ENCODE data around the gene DBNDD2. TPM values are rescaled to one million over a fixed set of nuclear protein-coding genes. Genes with fewer than 3 reads are reported as not detected.

Gene DBNDD2
- total RNA-seq, 1 donor from 2014 or later, result 37.7 TPM

DNA sequence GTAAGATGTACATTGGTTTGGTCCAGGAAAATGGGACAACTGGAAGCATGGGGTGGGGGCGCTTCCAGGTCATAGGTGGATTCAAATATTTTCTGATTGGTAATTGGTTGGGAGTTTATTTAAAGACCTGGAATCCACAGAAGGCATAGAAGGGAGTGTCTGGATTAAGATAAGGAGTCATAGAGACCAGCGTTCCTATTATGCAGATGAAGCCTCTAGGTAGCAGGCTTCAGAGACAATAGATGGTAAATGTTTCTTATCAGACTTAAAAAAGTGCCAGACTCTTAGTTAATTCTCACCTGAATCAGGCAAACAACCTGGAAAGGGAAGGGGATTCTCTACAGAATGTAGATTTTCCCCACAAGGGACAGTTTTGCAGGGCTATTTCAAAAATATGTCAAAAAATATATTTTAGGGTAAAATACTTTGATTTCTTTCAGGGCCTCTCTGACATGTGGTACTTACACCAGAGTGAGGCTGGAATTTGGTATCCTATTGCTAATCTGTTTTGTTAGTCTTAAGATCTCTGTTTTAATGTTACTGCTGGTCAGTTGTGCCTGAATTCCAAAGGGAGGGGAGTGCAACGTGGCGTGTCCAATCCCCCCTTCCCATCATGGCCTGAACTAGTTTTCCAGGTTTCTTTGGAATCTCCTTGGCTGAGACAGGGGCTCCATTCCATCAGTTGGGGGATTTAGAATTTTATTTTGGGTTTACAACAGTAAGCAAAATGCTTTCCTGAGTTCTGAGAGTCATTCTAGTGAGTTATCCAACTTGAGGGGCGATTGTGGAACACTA, 33.0 kb downstream of the DBNDD2 start:
- H3K27ac Mint-ChIP-seq (ENCODE audit: unreplicated experiment), result no peak overlapping the region
- no peak overlapping the region for H3K4me3 Mint-ChIP-seq (ENCODE audit: unreplicated experiment)
- H3K4me1 Mint-ChIP-seq (ENCODE audit: unreplicated experiment), result peaks cover 1% of the 10 kb centered on the region
- H3K9me3 Mint-ChIP-seq (ENCODE audit: unreplicated experiment), result no peaks in the 10 kb centered on the region
- no peaks in the 10 kb centered on the region for H3K36me3 Mint-ChIP-seq (ENCODE audit: unreplicated experiment)
- peaks cover 37% of the 10 kb centered on the region for H3K27me3 Mint-ChIP-seq (ENCODE audit: unreplicated experiment)
- TF ChIP-seq, protein P1, sequence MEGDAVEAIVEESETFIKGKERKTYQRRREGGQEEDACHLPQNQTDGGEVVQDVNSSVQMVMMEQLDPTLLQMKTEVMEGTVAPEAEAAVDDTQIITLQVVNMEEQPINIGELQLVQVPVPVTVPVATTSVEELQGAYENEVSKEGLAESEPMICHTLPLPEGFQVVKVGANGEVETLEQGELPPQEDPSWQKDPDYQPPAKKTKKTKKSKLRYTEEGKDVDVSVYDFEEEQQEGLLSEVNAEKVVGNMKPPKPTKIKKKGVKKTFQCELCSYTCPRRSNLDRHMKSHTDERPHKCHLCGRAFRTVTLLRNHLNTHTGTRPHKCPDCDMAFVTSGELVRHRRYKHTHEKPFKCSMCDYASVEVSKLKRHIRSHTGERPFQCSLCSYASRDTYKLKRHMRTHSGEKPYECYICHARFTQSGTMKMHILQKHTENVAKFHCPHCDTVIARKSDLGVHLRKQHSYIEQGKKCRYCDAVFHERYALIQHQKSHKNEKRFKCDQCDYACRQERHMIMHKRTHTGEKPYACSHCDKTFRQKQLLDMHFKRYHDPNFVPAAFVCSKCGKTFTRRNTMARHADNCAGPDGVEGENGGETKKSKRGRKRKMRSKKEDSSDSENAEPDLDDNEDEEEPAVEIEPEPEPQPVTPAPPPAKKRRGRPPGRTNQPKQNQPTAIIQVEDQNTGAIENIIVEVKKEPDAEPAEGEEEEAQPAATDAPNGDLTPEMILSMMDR (IDR thresholded peaks at IDR 0.05), result no peak
- DNase-seq (ENCODE audit: extremely low spot score, unreplicated experiment), result no peak

DNA sequence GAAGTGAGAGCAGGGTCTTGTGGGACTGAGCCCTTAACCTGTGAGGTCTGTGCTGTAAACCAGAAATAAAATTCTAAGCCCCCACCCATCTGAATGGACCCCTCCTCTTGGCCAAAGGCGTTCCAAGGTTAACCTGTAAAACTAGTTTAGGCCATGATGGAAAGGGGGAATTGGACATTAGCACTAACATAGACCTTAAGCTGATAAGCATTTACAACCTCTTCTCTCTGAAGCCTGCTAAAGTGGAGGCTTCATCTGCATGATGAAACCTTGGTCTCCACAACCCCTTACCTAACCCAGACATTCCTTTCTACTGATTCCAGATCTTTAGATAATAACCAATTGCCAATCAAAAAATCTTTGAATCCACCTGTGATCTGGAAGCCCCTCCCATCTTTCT, 33.7 kb downstream of the DBNDD2 start:
- TF ChIP-seq, protein P1 (IDR thresholded peaks at IDR 0.05), result no peak
- Mint-ChIP-seq H3K9me3 (ENCODE audit: unreplicated experiment) (no peaks in the 10 kb centered on the region), H3K4me3 (ENCODE audit: unreplicated experiment) (no peak overlapping the region), H3K27ac (ENCODE audit: unreplicated experiment) (no peak overlapping the region), H3K36me3 (ENCODE audit: unreplicated experiment) (no peaks in the 10 kb centered on the region), H3K4me1 (ENCODE audit: unreplicated experiment) (no peaks in the 10 kb centered on the region), H3K27me3 (ENCODE audit: unreplicated experiment) (peaks cover 42% of the 10 kb centered on the region)
- no peak for DNase-seq (ENCODE audit: extremely low spot score, unreplicated experiment)

DNA sequence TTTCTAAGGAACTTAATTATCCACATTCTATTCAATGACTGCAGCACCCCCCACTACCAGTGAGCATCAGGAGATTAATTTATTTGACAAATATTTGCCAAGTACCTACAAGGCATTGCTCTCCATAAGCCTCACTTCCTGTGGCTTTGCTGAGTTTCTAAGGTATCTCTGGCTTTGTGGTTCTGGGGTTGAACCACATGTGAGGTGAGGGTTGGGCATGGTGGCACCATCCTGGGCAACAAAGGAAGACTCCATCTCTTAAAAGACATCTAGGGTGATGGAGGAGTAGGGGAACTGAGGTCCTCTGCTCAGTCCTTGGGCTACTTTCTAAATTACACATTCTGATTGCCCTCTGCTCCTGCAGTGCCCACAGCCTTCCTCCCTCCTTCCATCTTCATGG, 36.0 kb downstream of the DBNDD2 start:
- no peak for DNase-seq (ENCODE audit: extremely low spot score, unreplicated experiment)
- H3K27ac Mint-ChIP-seq (ENCODE audit: unreplicated experiment), result no peak overlapping the region
- TF ChIP-seq, protein P1 (IDR thresholded peaks at IDR 0.05), result no peak
- peaks cover 63% of the 10 kb centered on the region for H3K27me3 Mint-ChIP-seq (ENCODE audit: unreplicated experiment)
- no peaks in the 10 kb centered on the region for H3K4me1 Mint-ChIP-seq (ENCODE audit: unreplicated experiment)
- no peaks in the 10 kb centered on the region for H3K36me3 Mint-ChIP-seq (ENCODE audit: unreplicated experiment)
- no peak overlapping the region for H3K4me3 Mint-ChIP-seq (ENCODE audit: unreplicated experiment)
- H3K9me3 Mint-ChIP-seq (ENCODE audit: unreplicated experiment), result no peaks in the 10 kb centered on the region

DNA sequence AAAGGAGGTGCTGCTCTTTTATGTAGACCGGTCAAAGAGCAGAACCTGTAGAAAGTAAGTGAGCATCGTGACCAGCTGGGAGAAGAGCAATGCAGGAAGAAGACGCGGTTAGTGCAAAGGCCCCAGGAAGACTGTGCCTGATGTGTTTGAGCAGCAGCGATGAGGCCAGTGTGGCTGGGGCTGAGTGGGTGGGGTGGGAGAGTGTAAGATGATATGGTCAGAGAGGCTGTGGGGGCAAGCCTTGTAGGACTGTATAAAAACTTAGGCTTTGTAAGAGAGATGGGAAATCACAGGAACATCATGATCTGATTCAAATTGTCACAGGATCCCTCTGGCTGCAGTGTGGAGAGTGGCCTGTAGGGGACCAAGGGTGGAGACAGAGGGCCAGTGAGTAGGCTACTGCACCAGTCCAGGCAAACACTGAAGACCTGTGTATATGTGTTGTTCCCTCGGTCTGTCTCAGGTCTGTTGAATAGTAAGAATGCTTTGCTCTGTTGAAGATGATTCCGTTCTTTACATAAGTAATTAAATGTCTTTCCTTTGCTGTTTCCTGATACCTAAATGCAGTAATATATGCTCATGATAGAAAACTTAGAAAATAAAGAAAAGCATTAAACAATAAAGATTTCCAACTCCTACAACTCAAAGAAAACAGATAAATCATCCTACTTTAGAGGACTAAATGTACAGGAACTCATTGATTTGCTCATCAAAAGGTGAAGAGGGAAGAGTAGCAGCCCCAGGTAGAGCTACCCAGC, 37.9 kb downstream of the DBNDD2 start:
- DNase-seq (ENCODE audit: extremely low spot score, unreplicated experiment), result no peak
- no peaks in the 10 kb centered on the region for H3K4me1 Mint-ChIP-seq (ENCODE audit: unreplicated experiment)
- H3K27me3 Mint-ChIP-seq (ENCODE audit: unreplicated experiment), result peaks cover 67% of the 10 kb centered on the region
- H3K27ac Mint-ChIP-seq (ENCODE audit: unreplicated experiment), result no peak overlapping the region
- TF ChIP-seq, protein P1 (IDR thresholded peaks at IDR 0.05), result peak; percentile 68
- no peaks in the 10 kb centered on the region for H3K36me3 Mint-ChIP-seq (ENCODE audit: unreplicated experiment)
- H3K9me3 Mint-ChIP-seq (ENCODE audit: unreplicated experiment), result no peaks in the 10 kb centered on the region
- H3K4me3 Mint-ChIP-seq (ENCODE audit: unreplicated experiment), result no peak overlapping the region

DNA sequence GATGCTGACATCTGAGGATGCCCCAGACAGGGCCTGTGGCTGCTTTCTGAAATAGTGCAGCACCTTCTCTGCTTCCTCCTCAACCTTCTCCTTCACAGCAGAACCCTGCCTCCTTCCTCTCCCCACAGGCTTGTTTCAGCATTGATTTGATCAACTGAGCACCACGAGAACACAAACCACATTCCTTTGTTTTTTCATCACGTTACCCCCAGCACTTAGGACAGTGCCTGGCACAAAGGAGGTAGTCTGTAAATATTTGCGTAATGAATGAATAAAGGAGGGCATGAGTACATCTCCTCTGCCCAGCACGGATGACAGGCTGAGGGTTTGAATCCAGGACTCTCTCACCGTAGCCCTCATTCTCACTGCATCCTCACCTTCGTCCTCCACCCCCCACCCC, 40.2 kb downstream of the DBNDD2 start:
- Mint-ChIP-seq H3K9me3 (ENCODE audit: unreplicated experiment) (no peaks in the 10 kb centered on the region), H3K4me3 (ENCODE audit: unreplicated experiment) (no peak overlapping the region), H3K36me3 (ENCODE audit: unreplicated experiment) (no peaks in the 10 kb centered on the region), H3K4me1 (ENCODE audit: unreplicated experiment) (no peaks in the 10 kb centered on the region), H3K27me3 (ENCODE audit: unreplicated experiment) (peaks cover 64% of the 10 kb centered on the region), H3K27ac (ENCODE audit: unreplicated experiment) (no peak overlapping the region)
- TF ChIP-seq, protein P1 (IDR thresholded peaks at IDR 0.05), result no peak
- no peak for DNase-seq (ENCODE audit: extremely low spot score, unreplicated experiment)
